H1 (cell line): ENCODE data around the gene COMT. TPM values are rescaled to one million over a fixed set of nuclear protein-coding genes. Genes with fewer than 3 reads are reported as not detected.

ENCODE experiments used
- CTCF ChIA-PET: fragments of 300-600 bp; sonication (Branson Sonifier 250); formaldehyde crosslinking; loops from one replicate; lab custom pipeline; 2021; ENCODE audit not compliant: partially characterized antibody; lab: Charles Lee
- POLR2A ChIA-PET: fragments of 300-600 bp; sonication (Branson Sonifier 250); formaldehyde crosslinking; loops from one replicate; lab custom pipeline; 2021; ENCODE audit warnings: inconsistent platforms; ENCODE audit not compliant: partially characterized antibody; lab: Charles Lee
- DNase-seq, 2 experiments: peaks; one replicate each; pipeline versions ENCODE4 v3.0.0 to v3.0.0-alpha.2; 2010 to 2022; ENCODE audit warnings: low spot score in 2 of 2, low read depth in 1 of 2, mixed read lengths in 1 of 2
- FAIRE-seq: peaks from 2 replicates; lab custom pipeline; 2011; peaks lifted over from hg19 to GRCh38; lab: Jason Lieb, UNC
- H2AFZ ChIP-seq: 2 replicates; pipeline ENCODE4 v1.8.1; 2012; ENCODE audit warnings: low read length, inconsistent platforms
- H2AK5ac ChIP-seq: 2 replicates; pipeline ENCODE4 v1.6.1; 2013; ENCODE audit warnings: low read depth, low read length
- H2BK120ac ChIP-seq: replicated peaks from 2 replicates; pipeline ENCODE3; 2013; ENCODE audit warnings: low read depth, low read length, inconsistent platforms
- H2BK12ac ChIP-seq: 2 replicates; pipeline ENCODE4 v1.6.1; 2013; ENCODE audit warnings: low read depth, low read length
- H2BK15ac ChIP-seq: 2 replicates; pipeline ENCODE4 v1.6.1; 2013; ENCODE audit warnings: low read length
- H2BK20ac ChIP-seq: 2 replicates; pipeline ENCODE4 v1.6.1; 2013; ENCODE audit warnings: low read length
- H2BK5ac ChIP-seq: 2 replicates; pipeline ENCODE4 v1.6.1; 2013; ENCODE audit warnings: low read depth, low read length
- H3K14ac ChIP-seq: 2 replicates; pipeline ENCODE4 v1.6.1; 2013; ENCODE audit warnings: inconsistent platforms; ENCODE audit not compliant: insufficient read length
- H3K18ac ChIP-seq: 2 replicates; pipeline ENCODE4 v1.6.1; 2013; ENCODE audit warnings: low read length; ENCODE audit errors: extremely low read depth
- H3K23ac ChIP-seq: 2 replicates; pipeline ENCODE4 v1.6.1; 2013; ENCODE audit warnings: inconsistent platforms; ENCODE audit not compliant: insufficient read length
- H3K23me2 ChIP-seq: 2 replicates; pipeline ENCODE4 v1.6.1; 2013; ENCODE audit warnings: low read depth, low read length
- H3K27ac ChIP-seq: 2 replicates; pipeline ENCODE4 v1.6.1; 2011; ENCODE audit warnings: low read depth, low read length, inconsistent platforms
- H3K27me3 ChIP-seq, 4 experiments: replicated peaks in 1 of 4; 1 replicate in 1 of 4; 2 replicates in 3 of 4; pipeline versions ENCODE4 v1.6.1 to v1.8.1; 2011 to 2013; ENCODE audit warnings: low read length in 3 of 4, mild to moderate bottlenecking in 3 of 4, inconsistent platforms in 2 of 4, mixed read lengths in 2 of 4, moderate library complexity in 1 of 4; ENCODE audit not compliant: control insufficient read depth in 3 of 4, insufficient read depth in 3 of 4; ENCODE audit errors: extremely low read depth in 1 of 4
- H3K36me3 ChIP-seq, 4 experiments: 2 replicates each; pipeline versions ENCODE4 v1.6.1 to v1.8.1; 2011 to 2013; ENCODE audit warnings: mild to moderate bottlenecking in 4 of 4, low read length in 3 of 4, moderate library complexity in 2 of 4, control low read depth in 1 of 4, inconsistent platforms in 1 of 4; ENCODE audit not compliant: insufficient read depth in 4 of 4, control insufficient read depth in 2 of 4
- H3K4ac ChIP-seq: replicated peaks from 2 replicates; pipeline ENCODE3; 2013; ENCODE audit warnings: low read length, low read depth, mixed read lengths, inconsistent platforms; ENCODE audit not compliant: insufficient read length
- H3K4me1 ChIP-seq, 4 experiments: replicated peaks in 1 of 4; 1 replicate in 1 of 4; 2 replicates in 3 of 4; pipeline versions ENCODE4 v1.6.1 to v1.8.1; 2011 to 2013; ENCODE audit warnings: low read length in 3 of 4, inconsistent platforms in 2 of 4, mixed read lengths in 1 of 4; ENCODE audit not compliant: insufficient read depth in 4 of 4, control insufficient read depth in 3 of 4
- H3K4me2 ChIP-seq, 2 experiments: 2 replicates each; pipeline versions ENCODE4 v1.6.1 to v1.8.1; 2011 to 2013; ENCODE audit warnings: low read depth in 2 of 2, low read length in 2 of 2, control low read depth in 1 of 2, inconsistent platforms in 1 of 2, mild to moderate bottlenecking in 1 of 2; ENCODE audit not compliant: insufficient read depth in 1 of 2
- H3K4me3 ChIP-seq, 4 experiments: fragments of 200-600, 300-600 bp in 1 of 4; sonication (generic), shearing (Covaris generic), sonication (Bioruptor Twin) in 1 of 4; 2 replicates each; pipeline versions ENCODE4 v1.5.1 to v1.8.1; 2011 to 2016; ENCODE audit warnings: low read length in 4 of 4, low read depth in 3 of 4, control low read depth in 2 of 4, inconsistent platforms in 2 of 4, mild to moderate bottlenecking in 2 of 4, mixed read lengths in 1 of 4, moderate library complexity in 1 of 4; ENCODE audit not compliant: insufficient read depth in 2 of 4; ENCODE audit errors: extremely low read depth in 1 of 4
- H3K56ac ChIP-seq: replicated peaks from 2 replicates; pipeline ENCODE3; 2013; ENCODE audit warnings: low read depth, mild to moderate bottlenecking, mixed read lengths, low read length, inconsistent platforms; ENCODE audit not compliant: insufficient read length
- H3K79me1 ChIP-seq: 2 replicates; pipeline ENCODE4 v1.6.1; 2013; ENCODE audit warnings: low read depth, low read length, control low read depth
- H3K79me2 ChIP-seq, 2 experiments: 2 replicates each; pipeline versions ENCODE4 v1.6.1 to v1.8.1; 2012 to 2013; ENCODE audit warnings: low read length in 2 of 2, mild to moderate bottlenecking in 2 of 2, inconsistent platforms in 1 of 2; ENCODE audit not compliant: insufficient read depth in 2 of 2, control insufficient read depth in 1 of 2
- H3K9ac ChIP-seq, 4 experiments: replicated peaks in 1 of 4; 1 replicate in 1 of 4; 2 replicates in 3 of 4; pipeline versions ENCODE4 v1.6.1 to v1.8.1; 2011 to 2013; ENCODE audit warnings: low read depth in 3 of 4, low read length in 3 of 4, control low read depth in 2 of 4, mild to moderate bottlenecking in 2 of 4, moderate library complexity in 2 of 4, inconsistent platforms in 1 of 4; ENCODE audit errors: extremely low read depth in 1 of 4
- H3K9me3 ChIP-seq, 2 experiments: 2 replicates each; pipeline versions ENCODE4 v1.6.1 to v1.8.1; 2012 to 2013; ENCODE audit warnings: mild to moderate bottlenecking in 2 of 2, moderate library complexity in 2 of 2, control low read depth in 1 of 2, inconsistent platforms in 1 of 2, low read depth in 1 of 2, low read length in 1 of 2, mixed read lengths in 1 of 2; ENCODE audit not compliant: insufficient read depth in 2 of 2
- H4K20me1 ChIP-seq, 2 experiments: replicated peaks in 1 of 2; 2 replicates each; pipeline versions ENCODE3 to v1.8.1; 2011 to 2013; ENCODE audit warnings: inconsistent platforms in 2 of 2, low read length in 2 of 2, mild to moderate bottlenecking in 1 of 2; ENCODE audit not compliant: insufficient read depth in 2 of 2, control insufficient read depth in 1 of 2
- H4K5ac ChIP-seq: 2 replicates; pipeline ENCODE4 v1.6.1; 2013; ENCODE audit warnings: low read length, low read depth, mixed read lengths, inconsistent platforms; ENCODE audit not compliant: insufficient read length
- H4K8ac ChIP-seq: 2 replicates; pipeline ENCODE4 v1.8.0; 2013; ENCODE audit warnings: mild to moderate bottlenecking, moderate library complexity, low read length, inconsistent platforms; ENCODE audit not compliant: insufficient read depth; ENCODE audit errors: extremely low read depth
- H4K91ac ChIP-seq: replicated peaks from 2 replicates; pipeline ENCODE3; 2013; ENCODE audit warnings: low read length, mixed read lengths, inconsistent platforms; ENCODE audit not compliant: insufficient read length
- BRCA1 ChIP-seq: IDR thresholded peaks from 2 replicates; pipeline ENCODE4 v1.6.1; 2012; ENCODE audit warnings: low read depth, low read length, improper control_type of control experiment
- CEBPB ChIP-seq: IDR thresholded peaks from 2 replicates; pipeline ENCODE4 v1.6.1; 2012; ENCODE audit warnings: low read depth, low read length
- CTBP2 ChIP-seq: IDR thresholded peaks from 2 replicates; pipeline ENCODE4 v1.7.0; 2011; ENCODE audit warnings: borderline replicate concordance, mild to moderate bottlenecking, moderate library complexity, mixed read lengths, low read length; ENCODE audit not compliant: insufficient read depth, insufficient read length
- EP300 ChIP-seq, 2 experiments: IDR thresholded peaks; 1 replicate in 1 of 2; 2 replicates in 1 of 2; pipeline ENCODE4 v1.6.1; 2011 to 2012; ENCODE audit warnings: low read depth in 2 of 2, low read length in 2 of 2, mild to moderate bottlenecking in 2 of 2, borderline replicate concordance in 1 of 2, inconsistent platforms in 1 of 2, moderate library complexity in 1 of 2
- GABPA ChIP-seq: IDR thresholded peaks from 2 replicates; pipeline ENCODE4 v1.6.1; 2011; ENCODE audit warnings: mild to moderate bottlenecking, low read length, moderate library complexity, borderline replicate concordance; ENCODE audit not compliant: insufficient read depth
- GTF2F1 ChIP-seq: IDR thresholded peaks from 2 replicates; pipeline ENCODE4 v1.6.1; 2012; ENCODE audit warnings: low read depth, low read length, improper control_type of control experiment, borderline replicate concordance
- MAFK ChIP-seq: IDR thresholded peaks from 2 replicates; pipeline ENCODE4 v1.6.1; 2012; ENCODE audit warnings: low read depth, mild to moderate bottlenecking, improper control_type of control experiment, low read length
- NRF1 ChIP-seq: IDR thresholded peaks from 2 replicates; pipeline ENCODE4 v1.6.1; 2011; ENCODE audit warnings: mild to moderate bottlenecking, low read depth, low read length, improper control_type of control experiment
- SIN3A ChIP-seq, 2 experiments: IDR thresholded peaks in 1 of 2; conservative IDR thresholded peaks in 1 of 2; 2 replicates each; pipeline ENCODE4 v1.6.1; 2011 to 2012; ENCODE audit warnings: low read length in 2 of 2, improper control_type of control experiment in 1 of 2, low read depth in 1 of 2, mild to moderate bottlenecking in 1 of 2
- SP1 ChIP-seq: IDR thresholded peaks from 2 replicates; pipeline ENCODE4 v1.6.1; 2011; ENCODE audit warnings: low read depth, low read length
- SRF ChIP-seq: IDR thresholded peaks from 2 replicates; pipeline ENCODE4 v1.6.1; 2011; ENCODE audit warnings: mild to moderate bottlenecking, low read depth, low read length, moderate library complexity
- TAF7 ChIP-seq: optimal IDR thresholded peaks from 2 replicates; pipeline ENCODE3; 2011; ENCODE audit warnings: low read depth, mild to moderate bottlenecking, inconsistent platforms, low read length, moderate library complexity, borderline replicate concordance
- TEAD4 ChIP-seq: IDR thresholded peaks from 2 replicates; pipeline ENCODE4 v1.6.1; 2012; ENCODE audit warnings: low read depth, low read length, inconsistent platforms, mixed read lengths
- ZNF274 ChIP-seq: IDR thresholded peaks from 2 replicates; pipeline ENCODE4 v1.7.0; 2012; ENCODE audit warnings: low read length, borderline replicate concordance; ENCODE audit errors: extremely low read depth
- WGBS, 2 experiments: shearing (Covaris generic) in 1 of 2; methylation state at CpG; one replicate each; pipeline versions ENCODE4 v1.1.6 to v1.1.7; 2013 to 2015; ENCODE audit warnings: low lambda C conversion rate in 2 of 2, mixed read lengths in 2 of 2, inconsistent platforms in 1 of 2, low coverage in 1 of 2, missing lambda C conversion rate in 1 of 2; ENCODE audit not compliant: insufficient replicate concordance in 2 of 2, insufficient coverage in 1 of 2, insufficient read length in 1 of 2; ENCODE audit errors: extremely low coverage in 1 of 2, missing lambda C conversion rate in 1 of 2; 5-methylcytosine and 5-hydroxymethylcytosine counted together
- polyA plus RNA-seq, 7 experiments: library from polyadenylated mRNA; depleted of rRNA in 3 of 7; stranded (reverse) in 5 of 7; unstranded in 2 of 7; fragments of >200 nt in 5 of 7; fragments of 200-250 nt in 2 of 7; gene quantifications; 1 replicate in 5 of 7; 2 replicates in 1 of 7; 4 replicates in 1 of 7; pipeline versions ENCODE4 v1.2.1 to v1.2.3, GENCODE V29; 2011 to 2013; ENCODE audit warnings: missing spikeins in 2 of 7, mixed read lengths in 2 of 7
- total RNA-seq: library from RNA; stranded (reverse); fragmentation: NEBNext Ultra II Directional; extraction: Animal tissue kit (Norgen Biotek cat#: 25700); gene quantifications from 2 replicates; pipeline ENCODE4 v1.2.1, GENCODE V29; 2021

Gene COMT
- total and polyA plus RNA-seq, 2 of the 8 experiments (the other 6 are each of a cell fraction or from before 2014, with no cell fraction given): 15.2 to 33.7 TPM

GRCh38 chr22:19983741-19984140 is 42.2 kb downstream of the COMT start:
- H3K79me2 ChIP-seq: peaks cover 0 to 8% of the 10 kb centered on the region in 2 experiments; a peak in 1 of 4 replicates
- no peak overlapping the region for H2BK120ac ChIP-seq
- H3K36me3 ChIP-seq: peaks cover 2 to 26% (median 8%) of the 10 kb centered on the region in 4 experiments; a peak in 7 of 8 replicates
- H3K9ac ChIP-seq: no peak overlapping the region
- H4K20me1 ChIP-seq: peaks cover 10 to 24% of the 10 kb centered on the region in 2 experiments
- H4K8ac ChIP-seq: no peak overlapping the region
- POLR2A ChIA-PET: interaction anchor here (0.7 to 1.7 kb wide), 3 partner anchors 13 to 48 kb away, joined by 3 to 4 read pairs (median 4); no protein-coding TSS in a partner anchor
- no peak overlapping the region for H2BK5ac ChIP-seq
- H3K4me1 ChIP-seq: peaks cover 0 to 17% (median 11%) of the 10 kb centered on the region in 4 experiments; a peak in 5 of 7 replicates
- no peak overlapping the region for H3K27ac ChIP-seq
- H4K91ac ChIP-seq: no peak overlapping the region
- 96% methylated on average over 5 of the region's 5 CpGs; no CpG with 5 or more reads in 1 of the 2 experiments for WGBS, 2 experiments
- H3K27me3 ChIP-seq: no peaks in the 10 kb centered on the region
- no peak overlapping the region for H2AK5ac ChIP-seq
- H3K4ac ChIP-seq: no peak overlapping the region
- FAIRE-seq (no peak), DNase-seq (no peak)
- no peak overlapping the region for H2BK20ac ChIP-seq
- H3K4me2 ChIP-seq: no peak overlapping the region
- no peak overlapping the region for H2BK12ac ChIP-seq
- H2AFZ ChIP-seq: no peak overlapping the region
- peaks cover 4% of the 10 kb centered on the region; the same call in 1 of the 2 replicates for H3K23me2 ChIP-seq
- no peaks in the 10 kb centered on the region for H3K9me3 ChIP-seq
- no peak overlapping the region for H3K14ac ChIP-seq
- no peak overlapping the region for H3K18ac ChIP-seq
- CTCF ChIA-PET: interaction anchor here (1.1 to 5.6 kb wide), 4 partner anchors 12 to 32 kb away, joined by 3 to 58 read pairs (median 7); no protein-coding TSS in a partner anchor
- H4K5ac ChIP-seq: no peak overlapping the region
- no peak overlapping the region for H3K56ac ChIP-seq
- H3K79me1 ChIP-seq: peaks cover 24% of the 10 kb centered on the region
- no peak overlapping the region for H3K23ac ChIP-seq
- no peak overlapping the region for H3K4me3 ChIP-seq
- H2BK15ac ChIP-seq: no peak overlapping the region
- TF ChIP-seq EP300 (IDR thresholded peaks at IDR 0.05; ENCODE audit: borderline replicate concordance in 1 of 2, low read depth in 2 of 2, low read length in 2 of 2): no peak
- no peak for TF ChIP-seq TEAD4
- TF ChIP-seq TAF7: no peak
- TF ChIP-seq GABPA: no peak
- TF ChIP-seq SRF: no peak
- no peak for TF ChIP-seq SP1
- no peak for TF ChIP-seq ZNF274
- TF ChIP-seq NRF1: no peak
- no peak for TF ChIP-seq GTF2F1
- no peak for TF ChIP-seq BRCA1
- TF ChIP-seq CEBPB: no peak
- no peak for TF ChIP-seq MAFK
- TF ChIP-seq SIN3A (conservative IDR thresholded peaks at IDR 0.05 in 1 of 2, IDR thresholded peaks at IDR 0.05 in 1 of 2; ENCODE audit: low read depth in 1 of 2, low read length in 2 of 2): no peak
- TF ChIP-seq CTBP2: no peak
